HG03045 (cell line): ENCODE measurements around the gene ZFP2.

Experiments used
- ATAC-seq: cut with Tn5 transposase; IDR thresholded peaks from one replicate; pipeline ENCODE4 v1.9.1; 2021; ENCODE audit warnings: mild to moderate bottlenecking, moderate library complexity; ENCODE audit not compliant: unreplicated experiment

Gene ZFP2

GRCh38 chr5:178965465-178966055 is 69.8 kb downstream of the ZFP2 start:
- no peak for ATAC-seq

- no peak for ATAC-seq
Measured at GRCh38 chr5:178981381-178981780, 85.7 kb downstream of the ZFP2 start.
